Choroid plexus epithelial cell (primary cell): Measurements from ENCODE around the gene GNAI1.

Experiments used
- DNase-seq: peaks from one replicate; pipeline ENCODE4 v3.0.0-alpha.2; 2010; ENCODE audit warnings: low read depth
- H3K4me3 ChIP-seq: 2 replicates; pipeline ENCODE4 v1.5.1; 2011; ENCODE audit warnings: low read depth, mild to moderate bottlenecking, control low read depth, low read length, moderate library complexity
- TF ChIP-seq, protein P1 (sequence below): conservative IDR thresholded peaks from 2 replicates; pipeline ENCODE4 v1.5.1; 2011; ENCODE audit warnings: low read depth, mild to moderate bottlenecking, control low read depth, inconsistent platforms, low read length, moderate library complexity

GNAI1 gene

DNA sequence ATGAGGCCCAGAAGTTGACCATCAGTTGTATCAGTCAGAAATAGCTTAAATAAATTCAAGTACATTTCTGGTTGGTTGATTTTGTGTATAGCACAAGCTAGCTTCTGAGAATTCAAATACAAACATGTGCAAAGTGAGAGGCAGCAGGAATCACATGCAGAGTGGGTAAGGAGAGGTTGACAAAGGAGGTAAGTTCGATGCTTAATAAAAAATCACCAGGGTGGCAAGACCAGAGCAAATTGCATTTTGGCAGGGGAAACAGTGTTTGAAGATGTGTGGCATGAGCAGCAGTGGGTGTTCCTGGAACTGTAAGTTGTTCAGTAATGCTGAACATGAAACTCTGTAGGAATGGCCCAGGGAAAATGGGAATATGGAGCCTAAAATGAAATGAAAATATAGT lies 52.6 kb downstream of the GNAI1 start:
- H3K4me3 ChIP-seq = no peak overlapping the region
- DNase-seq = no peak
- TF ChIP-seq, protein P1, sequence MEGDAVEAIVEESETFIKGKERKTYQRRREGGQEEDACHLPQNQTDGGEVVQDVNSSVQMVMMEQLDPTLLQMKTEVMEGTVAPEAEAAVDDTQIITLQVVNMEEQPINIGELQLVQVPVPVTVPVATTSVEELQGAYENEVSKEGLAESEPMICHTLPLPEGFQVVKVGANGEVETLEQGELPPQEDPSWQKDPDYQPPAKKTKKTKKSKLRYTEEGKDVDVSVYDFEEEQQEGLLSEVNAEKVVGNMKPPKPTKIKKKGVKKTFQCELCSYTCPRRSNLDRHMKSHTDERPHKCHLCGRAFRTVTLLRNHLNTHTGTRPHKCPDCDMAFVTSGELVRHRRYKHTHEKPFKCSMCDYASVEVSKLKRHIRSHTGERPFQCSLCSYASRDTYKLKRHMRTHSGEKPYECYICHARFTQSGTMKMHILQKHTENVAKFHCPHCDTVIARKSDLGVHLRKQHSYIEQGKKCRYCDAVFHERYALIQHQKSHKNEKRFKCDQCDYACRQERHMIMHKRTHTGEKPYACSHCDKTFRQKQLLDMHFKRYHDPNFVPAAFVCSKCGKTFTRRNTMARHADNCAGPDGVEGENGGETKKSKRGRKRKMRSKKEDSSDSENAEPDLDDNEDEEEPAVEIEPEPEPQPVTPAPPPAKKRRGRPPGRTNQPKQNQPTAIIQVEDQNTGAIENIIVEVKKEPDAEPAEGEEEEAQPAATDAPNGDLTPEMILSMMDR = no peak

DNA sequence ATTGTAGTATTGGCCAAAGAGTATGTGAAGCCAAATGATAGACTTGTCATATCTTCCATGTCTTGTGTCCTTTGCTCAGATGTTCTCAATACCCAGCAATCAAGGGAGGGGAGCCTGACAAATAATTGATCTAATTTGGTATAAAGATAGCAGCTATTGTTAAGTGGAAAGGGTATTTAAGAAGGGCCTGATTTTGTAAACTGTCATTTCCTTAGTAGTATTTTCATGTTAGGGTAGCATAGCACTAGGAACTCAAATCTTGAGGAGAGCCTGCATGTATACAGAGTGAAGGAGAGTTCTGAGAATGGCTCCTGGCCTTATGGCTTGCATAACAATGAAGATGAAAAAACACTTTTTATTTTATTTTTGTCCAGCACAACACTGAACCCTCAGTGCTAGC lies 53.1 kb downstream of the GNAI1 start:
- TF ChIP-seq, protein P1 = no peak
- no peak for DNase-seq
- H3K4me3 ChIP-seq = no peak overlapping the region

DNA sequence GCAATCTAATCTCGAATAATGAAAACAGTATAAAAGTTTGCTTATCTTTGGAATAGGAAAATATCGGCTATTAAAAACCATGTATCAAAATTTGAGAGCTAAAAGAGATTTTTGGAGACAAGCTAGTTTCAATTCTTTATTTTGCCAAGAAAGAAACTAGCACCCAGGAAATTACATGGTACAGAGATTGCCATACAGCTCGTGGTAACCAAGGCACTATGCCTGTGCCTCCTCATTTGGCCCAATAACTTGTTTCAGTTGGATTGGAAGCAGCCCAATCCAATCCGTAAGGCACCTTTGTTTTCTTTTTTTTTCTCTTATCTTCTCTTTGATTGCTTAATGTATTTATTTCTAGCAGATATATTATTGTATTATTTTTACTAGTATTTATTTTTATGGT lies 55.0 kb downstream of the GNAI1 start:
- DNase-seq = no peak

DNA sequence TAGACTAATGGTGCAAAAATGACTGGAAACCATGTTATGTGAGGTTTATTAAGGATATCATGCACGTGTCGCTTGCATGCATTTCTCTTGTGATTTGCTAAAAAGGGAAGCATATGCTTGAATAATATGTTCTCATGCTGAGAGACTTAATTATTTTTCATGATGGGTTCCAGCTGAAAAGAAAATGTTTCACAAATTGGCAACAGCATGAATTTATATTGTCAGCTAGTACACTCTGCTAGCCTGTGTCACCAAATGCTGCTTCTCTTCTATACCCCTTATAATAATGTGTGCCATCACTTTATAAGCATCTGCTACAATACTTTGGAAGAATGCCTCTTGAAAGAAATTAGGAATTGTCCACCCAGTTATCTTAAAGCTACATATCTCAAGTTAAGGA lies 63.0 kb downstream of the GNAI1 start:
- no peak for DNase-seq
- TF ChIP-seq, protein P1 = no peak

More for the DNA sequence above, 55.0 kb downstream of the GNAI1 start:
- TF ChIP-seq, protein P1 = no peak
- H3K4me3 ChIP-seq = no peak overlapping the region

DNA sequence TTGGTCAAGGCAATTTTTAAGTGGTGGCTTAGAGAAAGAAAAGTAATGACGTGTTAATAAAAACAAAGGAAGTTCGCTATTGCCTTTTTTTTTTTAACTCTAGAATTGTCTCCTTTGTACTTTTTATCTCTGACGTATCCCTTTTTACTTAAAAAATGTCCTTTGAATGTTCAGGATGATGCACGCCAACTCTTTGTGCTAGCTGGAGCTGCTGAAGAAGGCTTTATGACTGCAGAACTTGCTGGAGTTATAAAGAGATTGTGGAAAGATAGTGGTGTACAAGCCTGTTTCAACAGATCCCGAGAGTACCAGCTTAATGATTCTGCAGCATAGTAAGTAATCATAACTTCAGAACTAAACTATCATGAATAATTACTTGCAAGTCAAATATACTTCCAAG lies 64.4 kb downstream of the GNAI1 start:
- DNase-seq = no peak
- TF ChIP-seq, protein P1 = no peak
- H3K4me3 ChIP-seq = no peak overlapping the region

More for the DNA sequence above, 63.0 kb downstream of the GNAI1 start:
- H3K4me3 ChIP-seq = no peak overlapping the region

DNA sequence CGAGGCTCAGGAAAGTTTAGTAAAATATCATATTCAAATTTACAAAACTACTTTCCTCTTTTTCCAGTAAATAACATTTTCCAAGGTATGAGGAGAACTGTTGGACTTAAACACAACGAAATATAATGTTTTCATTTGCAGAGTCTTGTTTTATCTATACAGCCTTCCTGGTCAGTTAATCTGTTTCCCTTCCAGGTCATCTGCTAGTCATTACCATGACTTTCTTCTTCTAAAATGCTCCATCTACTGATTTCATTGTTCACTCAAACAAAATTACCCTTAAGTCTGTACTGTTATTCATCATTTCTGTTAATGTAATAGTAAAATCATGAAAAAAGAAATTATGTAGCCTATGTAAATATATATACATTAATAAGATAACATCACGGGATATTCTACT lies 69.8 kb downstream of the GNAI1 start:
- TF ChIP-seq, protein P1 = no peak
- no peak for DNase-seq
- no peak overlapping the region for H3K4me3 ChIP-seq

DNA sequence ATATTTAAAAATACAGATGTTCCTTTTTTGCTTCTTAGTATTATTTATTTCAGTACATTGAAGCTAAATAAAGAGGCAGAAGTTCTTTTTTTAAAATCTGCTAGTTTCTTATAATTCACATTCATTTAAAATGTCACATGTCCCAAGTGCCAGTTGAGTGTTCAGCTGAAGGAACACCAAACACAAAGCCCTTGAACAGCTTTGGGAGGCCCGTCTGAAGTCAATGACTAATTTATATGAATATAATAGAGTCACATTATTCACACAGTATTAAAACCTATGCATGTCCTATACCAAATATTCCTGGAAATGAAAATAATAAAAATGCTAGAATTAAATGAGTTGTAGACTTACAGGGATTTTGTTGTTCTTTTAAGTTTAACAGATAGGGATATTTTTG lies 70.3 kb downstream of the GNAI1 start:
- TF ChIP-seq, protein P1 = no peak

More for the DNA sequence above, 70.3 kb downstream of the GNAI1 start:
- no peak overlapping the region for H3K4me3 ChIP-seq
- DNase-seq = no peak
